GM12801 (cell line): ENCODE measurements around the gene TTC28.

Source experiments
- CTCF ChIP-seq: IDR thresholded peaks from one replicate; pipeline ENCODE4 v1.5.1; 2011; ENCODE audit warnings: control low read depth; ENCODE audit not compliant: insufficient read length; ENCODE audit errors: extremely low read depth

Gene TTC28

GRCh38 chr22:28019881-28020861 lies 659.5 kb downstream of the TTC28 start:
- no peak for TF ChIP-seq CTCF

- TF ChIP-seq CTCF = no peak
Observed at GRCh38 chr22:28019360-28019759, 660.3 kb downstream of the TTC28 start.

- no peak for TF ChIP-seq CTCF
Observed at GRCh38 chr22:28018461-28018927, 661.1 kb downstream of the TTC28 start.

GRCh38 chr22:28017859-28018258 lies 661.8 kb downstream of the TTC28 start:
- TF ChIP-seq CTCF = no peak

- no peak for TF ChIP-seq CTCF
Observed at GRCh38 chr22:28017558-28017820, 662.2 kb downstream of the TTC28 start.

- no peak for TF ChIP-seq CTCF
Observed at GRCh38 chr22:28016781-28017557, 662.7 kb downstream of the TTC28 start.
